ENCODE results near the gene NOS3. TPM values are rescaled to one million over a fixed set of nuclear protein-coding genes. Genes with fewer than 3 reads are reported as not detected.

NOS3 gene
- total RNA-seq, 1 donor from 2014 or later = 15.1 TPM

DNA sequence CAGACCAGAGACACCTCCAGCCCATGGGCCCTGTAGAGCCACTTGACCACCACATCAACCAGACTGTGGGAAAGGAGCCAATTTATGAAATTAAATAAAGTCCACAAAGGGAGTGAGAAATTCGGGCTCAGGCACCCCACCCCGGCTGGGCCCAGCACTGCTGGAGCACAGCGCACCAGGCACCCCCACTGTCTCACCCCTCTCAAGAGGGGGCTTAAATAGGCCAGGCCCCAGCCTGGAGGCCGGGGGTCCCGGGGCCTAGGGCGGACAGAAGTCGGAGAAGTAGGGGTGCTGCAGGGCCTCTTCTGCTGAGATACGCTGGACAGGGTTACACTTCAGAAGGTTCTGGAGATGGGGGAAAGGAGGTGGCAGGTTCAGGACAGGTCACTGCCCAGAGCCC, 62.9 kb downstream of the NOS3 start:
- Histone ChIP-seq H3K4me3 (no peak overlapping the region), H3K36me3 (no peaks in the 10 kb centered on the region), H3K27ac (no peak overlapping the region), H3K9me3 (no peaks in the 10 kb centered on the region), H3K4me1 (peaks cover 26% of the 10 kb centered on the region), H3K27me3 (ENCODE audit: low read depth) (peaks cover 14% of the 10 kb centered on the region)
- TF ChIP-seq, protein P1, sequence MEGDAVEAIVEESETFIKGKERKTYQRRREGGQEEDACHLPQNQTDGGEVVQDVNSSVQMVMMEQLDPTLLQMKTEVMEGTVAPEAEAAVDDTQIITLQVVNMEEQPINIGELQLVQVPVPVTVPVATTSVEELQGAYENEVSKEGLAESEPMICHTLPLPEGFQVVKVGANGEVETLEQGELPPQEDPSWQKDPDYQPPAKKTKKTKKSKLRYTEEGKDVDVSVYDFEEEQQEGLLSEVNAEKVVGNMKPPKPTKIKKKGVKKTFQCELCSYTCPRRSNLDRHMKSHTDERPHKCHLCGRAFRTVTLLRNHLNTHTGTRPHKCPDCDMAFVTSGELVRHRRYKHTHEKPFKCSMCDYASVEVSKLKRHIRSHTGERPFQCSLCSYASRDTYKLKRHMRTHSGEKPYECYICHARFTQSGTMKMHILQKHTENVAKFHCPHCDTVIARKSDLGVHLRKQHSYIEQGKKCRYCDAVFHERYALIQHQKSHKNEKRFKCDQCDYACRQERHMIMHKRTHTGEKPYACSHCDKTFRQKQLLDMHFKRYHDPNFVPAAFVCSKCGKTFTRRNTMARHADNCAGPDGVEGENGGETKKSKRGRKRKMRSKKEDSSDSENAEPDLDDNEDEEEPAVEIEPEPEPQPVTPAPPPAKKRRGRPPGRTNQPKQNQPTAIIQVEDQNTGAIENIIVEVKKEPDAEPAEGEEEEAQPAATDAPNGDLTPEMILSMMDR (IDR thresholded peaks at IDR 0.05) = no peak
- DNase-seq (no peak), ATAC-seq (no peak)
- intact Hi-C loops (cut with DNase I) = no loop called here

DNA sequence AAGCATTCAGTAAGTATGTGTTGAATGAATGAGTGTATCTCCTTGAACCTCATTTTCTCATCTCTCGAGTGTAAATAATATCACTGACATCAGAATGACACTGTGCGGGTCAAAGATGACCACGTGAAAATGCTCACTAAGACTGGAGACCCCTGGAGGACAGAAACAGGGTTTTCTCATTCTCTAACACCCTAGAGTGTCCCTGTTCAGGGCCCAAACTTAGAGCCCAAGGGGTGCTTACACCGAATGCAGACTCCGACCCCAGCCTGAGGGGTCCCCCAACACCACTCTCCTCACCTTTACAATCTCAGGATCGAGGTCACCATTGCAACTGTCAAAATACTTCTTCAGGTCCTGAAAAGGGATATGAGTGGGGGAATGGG, 65.5 kb downstream of the NOS3 start:
- Histone ChIP-seq H3K4me3 (no peak overlapping the region), H3K4me1 (peaks cover 36% of the 10 kb centered on the region), H3K9me3 (no peaks in the 10 kb centered on the region), H3K27ac (no peak overlapping the region), H3K36me3 (no peaks in the 10 kb centered on the region), H3K27me3 (ENCODE audit: low read depth) (peaks cover 5% of the 10 kb centered on the region)
- TF ChIP-seq, protein P1 (IDR thresholded peaks at IDR 0.05) = no peak
- ATAC-seq (no peak), DNase-seq (no peak)
- intact Hi-C loops (cut with DNase I) = no loop called here

DNA sequence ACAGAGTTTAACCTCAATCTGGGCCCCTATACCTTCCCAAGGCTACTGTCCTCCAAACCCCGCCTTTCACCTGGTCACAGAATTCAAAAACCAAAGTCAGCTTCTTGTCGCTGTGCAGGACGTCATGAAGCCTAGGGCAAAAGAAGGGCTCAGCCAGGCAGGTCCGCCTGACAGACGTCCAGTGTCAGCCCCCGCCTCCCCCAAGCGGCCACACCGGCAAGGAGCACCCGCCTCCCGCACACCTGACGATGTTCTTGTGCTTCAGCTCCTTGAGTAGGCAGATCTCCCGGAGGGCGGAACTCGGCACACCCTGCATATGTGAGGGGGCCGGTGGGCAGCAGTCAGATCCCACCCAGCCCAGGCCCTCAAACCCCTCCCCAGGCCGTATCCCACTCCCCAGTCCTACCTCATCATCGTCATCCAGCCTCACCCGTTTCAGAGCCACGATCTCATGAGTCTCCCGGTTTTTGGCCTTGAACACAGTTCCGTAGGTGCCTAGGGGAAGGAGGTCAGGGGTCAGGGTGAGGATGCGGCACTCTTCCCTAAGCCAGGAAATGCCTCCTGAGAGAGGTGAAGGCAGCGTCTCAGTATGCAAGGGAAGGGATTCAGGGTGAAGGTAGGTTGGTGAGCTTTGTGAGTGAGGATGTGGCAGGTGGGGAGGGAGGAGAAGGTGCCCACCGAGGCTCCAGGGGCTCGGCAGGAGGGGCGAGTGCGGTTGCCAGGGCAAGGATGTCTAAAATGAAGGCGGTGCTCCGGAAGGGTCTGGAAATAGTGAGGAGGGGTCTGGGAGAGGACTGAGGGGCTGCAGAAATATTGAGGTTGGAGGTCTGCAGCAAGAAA, 66.1 kb downstream of the NOS3 start:
- intact Hi-C loops (cut with DNase I) = no loop called here
- DNase-seq (no peak), ATAC-seq (no peak)
- Histone ChIP-seq H3K27me3 (ENCODE audit: low read depth) (peaks cover 2% of the 10 kb centered on the region), H3K27ac (no peak overlapping the region), H3K4me3 (peak overlapping the region; percentile 72), H3K36me3 (peaks cover 2% of the 10 kb centered on the region), H3K9me3 (no peaks in the 10 kb centered on the region), H3K4me1 (peaks cover 41% of the 10 kb centered on the region)
- TF ChIP-seq, protein P1 (IDR thresholded peaks at IDR 0.05) = no peak

DNA sequence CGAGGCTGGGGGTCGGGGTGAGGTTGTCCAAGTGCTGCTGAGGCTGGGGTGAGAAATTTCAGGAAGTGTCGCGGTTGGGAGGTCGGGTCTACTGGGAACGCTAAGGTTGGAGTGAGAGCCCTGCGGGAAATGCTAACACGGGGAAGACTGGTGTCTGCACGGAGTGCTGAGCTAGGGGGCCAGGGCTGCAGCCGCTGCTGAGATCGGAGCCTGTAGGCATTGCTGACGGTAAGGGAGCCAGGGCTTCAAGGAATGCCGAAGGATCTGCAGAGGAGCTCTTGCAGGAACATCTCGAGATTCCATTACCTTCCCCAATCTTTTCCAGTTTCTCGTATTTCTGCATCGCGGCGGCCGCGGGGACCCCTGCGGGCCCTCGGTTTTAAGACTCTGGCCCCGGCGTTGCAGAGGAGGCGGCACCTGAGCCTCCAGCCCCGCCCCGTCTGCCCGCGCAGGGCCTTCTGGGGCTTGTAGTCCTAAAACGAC, 66.7 kb downstream of the NOS3 start, which contains the start of gene CDK5:
Gene CDK5 (minus strand): TSS at position 392 of the 483 bp plus-strand sequence. CDS start 49 bp downstream, at position 343.
- peaks cover 9% of the 10 kb centered on the region for H3K36me3 ChIP-seq
- H3K4me3 ChIP-seq = peak within 1 kb of the TSS; percentile 72
- H3K9me3 ChIP-seq = no peaks in the 10 kb centered on the region
- no peak for ATAC-seq
- intact Hi-C loops (cut with DNase I) = no loop called here
- no peaks in the 10 kb centered on the region for H3K27me3 ChIP-seq (ENCODE audit: low read depth)
- TF ChIP-seq, protein P1 (IDR thresholded peaks at IDR 0.05) = no peak
- DNase-seq = peak; percentile 66
- peak within 1 kb of the TSS; percentile 97 for H3K27ac ChIP-seq
- peaks cover 48% of the 10 kb centered on the region for H3K4me1 ChIP-seq

DNA sequence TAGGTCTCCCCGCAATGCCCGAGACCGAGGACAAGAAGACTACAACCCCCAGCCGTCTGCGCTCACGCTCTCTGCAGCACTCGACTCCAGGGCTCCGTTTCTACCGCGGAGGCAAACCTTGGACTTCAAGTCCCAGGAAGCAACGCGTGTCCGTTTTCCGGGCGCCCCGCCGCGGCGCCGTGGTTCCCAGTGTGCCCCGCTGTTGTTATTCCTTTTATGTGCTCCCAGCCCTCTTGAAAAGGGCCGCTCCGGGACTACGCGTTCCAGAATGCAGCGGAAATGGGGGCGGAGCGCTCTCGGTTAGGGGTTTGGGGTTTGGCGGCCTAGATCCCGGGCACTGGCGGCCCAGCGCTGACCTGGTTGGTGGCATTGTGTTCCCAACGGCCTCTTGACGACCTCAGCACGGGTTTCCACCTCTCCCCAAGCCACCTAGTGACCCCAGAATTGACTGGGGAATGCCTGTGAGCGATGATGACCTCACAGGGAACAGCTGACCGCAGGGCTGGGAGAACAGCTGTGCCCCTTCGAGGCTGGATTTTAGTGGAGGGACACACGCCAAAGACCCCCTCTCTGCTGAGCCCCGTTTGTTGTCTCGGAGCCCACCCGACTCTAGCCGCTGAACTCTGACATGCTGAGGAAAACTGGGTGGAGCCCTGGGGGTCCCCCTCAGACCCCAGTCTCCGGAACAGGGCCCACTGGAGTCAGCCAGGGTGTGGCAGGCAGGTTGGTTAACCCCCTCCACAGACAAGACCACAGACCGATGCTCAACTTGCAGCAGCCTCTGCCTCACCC, 67.4 kb downstream of the NOS3 start:
- TF ChIP-seq, protein P1 (IDR thresholded peaks at IDR 0.05) = no peak

More for the DNA sequence above, 67.4 kb downstream of the NOS3 start:
- Histone ChIP-seq H3K4me1 (peaks cover 48% of the 10 kb centered on the region), H3K4me3 (peak overlapping the region; percentile 72), H3K27me3 (ENCODE audit: low read depth) (no peaks in the 10 kb centered on the region), H3K27ac (peak overlapping the region; percentile 97), H3K36me3 (peaks cover 10% of the 10 kb centered on the region), H3K9me3 (no peaks in the 10 kb centered on the region)
- peak; percentile 99 for DNase-seq
- intact Hi-C loops (cut with DNase I) = no loop called here
- ATAC-seq = peak; percentile 88 to 92

Data from lower lobe of right lung (tissue), 2 donors.